Panc1 (cell line): ENCODE data around the gene RPGRIP1.

ENCODE experiments used
- CTCF ChIP-seq: fragments of 450-650 bp; IDR thresholded peaks from 2 replicates; pipeline ENCODE4 v1.5.1; 2017; ENCODE audit warnings: mild to moderate bottlenecking
- POLR2AphosphoS5 ChIP-seq: IDR thresholded peaks from 2 replicates; pipeline ENCODE4 v1.6.1; 2012; ENCODE audit warnings: mild to moderate bottlenecking, low read depth, low read length, moderate library complexity

GRCh38 chr14:21279783-21280182 lies at the start of gene RPGRIP1:
- TF ChIP-seq CTCF (no peak), POLR2AphosphoS5 (no peak)
